GM04503 (cell line): ENCODE data around the gene TDRD9.
"Not testable (repeated sequence)": the region's sequence is repeated elsewhere in the genome, so short reads cannot be mapped to it uniquely, and the experiment has no call there.

Experiments
- DNase-seq: peaks from one replicate; pipeline ENCODE4 v3.0.0-alpha.2; 2012; ENCODE audit warnings: low read depth

The TDRD9 gene, protein sequence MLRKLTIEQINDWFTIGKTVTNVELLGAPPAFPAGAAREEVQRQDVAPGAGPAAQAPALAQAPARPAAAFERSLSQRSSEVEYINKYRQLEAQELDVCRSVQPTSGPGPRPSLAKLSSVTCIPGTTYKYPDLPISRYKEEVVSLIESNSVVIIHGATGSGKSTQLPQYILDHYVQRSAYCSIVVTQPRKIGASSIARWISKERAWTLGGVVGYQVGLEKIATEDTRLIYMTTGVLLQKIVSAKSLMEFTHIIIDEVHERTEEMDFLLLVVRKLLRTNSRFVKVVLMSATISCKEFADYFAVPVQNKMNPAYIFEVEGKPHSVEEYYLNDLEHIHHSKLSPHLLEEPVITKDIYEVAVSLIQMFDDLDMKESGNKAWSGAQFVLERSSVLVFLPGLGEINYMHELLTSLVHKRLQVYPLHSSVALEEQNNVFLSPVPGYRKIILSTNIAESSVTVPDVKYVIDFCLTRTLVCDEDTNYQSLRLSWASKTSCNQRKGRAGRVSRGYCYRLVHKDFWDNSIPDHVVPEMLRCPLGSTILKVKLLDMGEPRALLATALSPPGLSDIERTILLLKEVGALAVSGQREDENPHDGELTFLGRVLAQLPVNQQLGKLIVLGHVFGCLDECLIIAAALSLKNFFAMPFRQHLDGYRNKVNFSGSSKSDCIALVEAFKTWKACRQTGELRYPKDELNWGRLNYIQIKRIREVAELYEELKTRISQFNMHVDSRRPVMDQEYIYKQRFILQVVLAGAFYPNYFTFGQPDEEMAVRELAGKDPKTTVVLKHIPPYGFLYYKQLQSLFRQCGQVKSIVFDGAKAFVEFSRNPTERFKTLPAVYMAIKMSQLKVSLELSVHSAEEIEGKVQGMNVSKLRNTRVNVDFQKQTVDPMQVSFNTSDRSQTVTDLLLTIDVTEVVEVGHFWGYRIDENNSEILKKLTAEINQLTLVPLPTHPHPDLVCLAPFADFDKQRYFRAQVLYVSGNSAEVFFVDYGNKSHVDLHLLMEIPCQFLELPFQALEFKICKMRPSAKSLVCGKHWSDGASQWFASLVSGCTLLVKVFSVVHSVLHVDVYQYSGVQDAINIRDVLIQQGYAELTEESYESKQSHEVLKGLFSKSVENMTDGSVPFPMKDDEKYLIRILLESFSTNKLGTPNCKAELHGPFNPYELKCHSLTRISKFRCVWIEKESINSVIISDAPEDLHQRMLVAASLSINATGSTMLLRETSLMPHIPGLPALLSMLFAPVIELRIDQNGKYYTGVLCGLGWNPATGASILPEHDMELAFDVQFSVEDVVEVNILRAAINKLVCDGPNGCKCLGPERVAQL (N-terminal part only)

GRCh38 chr14:103928011-103928890 is at the start of gene TDRD9:
Gene TDRD9 (plus strand): TSS chr14:103928456. CDS start chr14:103928510, 54 bp downstream.
- DNase-seq, result no peak

DNA sequence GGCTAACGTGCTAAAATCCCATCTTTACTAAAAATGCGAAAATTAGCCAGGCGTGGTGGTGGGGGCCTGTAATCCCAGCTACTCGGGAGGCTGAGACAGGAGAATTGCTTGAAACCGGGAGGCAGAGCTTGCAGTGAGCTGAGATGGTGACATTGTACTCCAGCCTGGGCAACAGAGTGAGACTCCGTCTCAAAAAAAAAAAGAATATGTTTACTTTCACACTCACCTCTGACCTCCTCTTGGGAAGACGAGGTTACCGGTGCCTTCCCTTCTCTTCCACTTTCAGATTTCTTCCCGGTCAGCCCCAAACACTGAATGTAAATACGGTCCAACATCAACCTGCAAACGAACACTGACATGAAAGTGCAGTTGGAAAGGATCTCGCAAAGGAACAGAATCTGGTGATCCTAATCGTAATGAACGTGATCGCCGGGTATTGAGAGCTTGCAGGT is 49.1 kb upstream of the TDRD9 start:
- no peak for DNase-seq

GRCh38 chr14:103879570-103880347 is 48.5 kb upstream of the TDRD9 start:
- no peak for DNase-seq

- peak; percentile 39 for DNase-seq
Measured at GRCh38 chr14:103880348-103881267, 47.6 kb upstream of the TDRD9 start.

- DNase-seq, result no peak
Measured at GRCh38 chr14:103881268-103882201, 46.7 kb upstream of the TDRD9 start.

DNA sequence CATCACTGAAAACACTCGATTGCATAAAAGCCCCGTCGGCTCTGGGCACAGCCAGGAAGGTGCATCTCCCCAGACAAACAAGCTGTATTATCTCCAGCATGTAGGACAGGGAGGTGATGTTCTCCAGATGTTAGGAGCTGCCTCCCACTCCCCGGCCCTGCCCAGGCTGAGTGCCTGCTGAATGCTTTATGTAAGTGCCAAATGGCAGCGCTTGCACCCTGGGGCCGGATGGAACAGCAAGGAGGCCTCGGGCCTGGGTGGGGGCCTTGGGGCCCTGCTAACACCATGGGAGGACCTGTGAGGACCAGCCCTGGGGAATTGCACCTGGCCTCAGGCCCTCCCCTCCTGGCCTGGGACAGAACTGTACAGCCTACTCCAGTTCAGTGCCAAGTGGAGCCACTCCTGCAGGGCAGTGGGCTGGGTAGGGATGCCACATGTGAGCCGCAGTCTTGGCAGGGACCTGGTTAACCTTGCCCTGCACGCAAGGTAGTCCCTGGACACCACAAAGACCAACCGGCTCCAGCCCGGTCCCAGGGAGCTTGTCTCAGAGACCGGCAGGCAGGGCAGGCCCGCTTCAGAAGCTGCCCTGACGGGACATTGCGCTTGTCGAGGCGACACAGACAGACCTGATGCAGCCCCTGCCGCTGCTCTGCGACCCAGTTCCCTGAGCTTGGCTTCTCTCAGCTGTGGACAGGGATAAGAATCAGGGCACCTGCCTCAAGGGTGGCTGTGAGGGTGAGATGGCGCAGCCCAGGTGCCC is 45.6 kb upstream of the TDRD9 start:
- no peak for DNase-seq

DNA sequence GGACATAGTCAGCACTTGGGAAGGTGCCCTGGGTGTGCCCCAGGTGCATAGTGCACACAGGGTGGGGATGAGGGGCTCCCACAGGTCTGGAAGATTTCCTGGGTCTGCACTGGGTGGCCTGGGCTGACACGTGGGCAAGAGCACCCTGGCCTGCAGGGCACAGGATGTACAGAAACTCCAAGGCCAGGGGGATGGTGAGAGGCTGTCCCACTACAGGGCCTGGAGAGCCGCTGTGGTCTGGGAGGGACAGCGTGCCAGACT is 45.1 kb upstream of the TDRD9 start:
- DNase-seq, result no peak

DNA sequence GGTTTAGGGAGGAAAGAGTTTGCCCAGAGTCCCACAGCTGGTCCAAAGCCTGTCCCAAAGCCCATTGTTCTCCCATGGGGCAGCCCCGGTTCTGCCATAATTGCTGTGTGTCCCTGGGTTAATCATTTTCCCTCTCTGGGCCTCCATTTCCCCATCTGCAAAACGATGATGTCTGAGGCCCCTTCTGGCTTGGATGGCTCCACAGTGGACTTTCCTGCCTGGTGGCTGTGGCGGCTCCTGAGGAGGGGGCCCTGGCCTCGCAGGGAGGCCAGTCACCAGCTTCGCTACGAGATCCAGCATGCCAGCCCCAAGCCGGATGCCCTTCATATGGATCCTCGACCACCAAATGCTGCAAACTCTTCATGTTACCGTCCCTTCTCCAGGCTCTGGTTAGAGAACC is 43.4 kb upstream of the TDRD9 start:
- no peak for DNase-seq

- no peak for DNase-seq
Measured at GRCh38 chr14:103885509-103885932, 42.7 kb upstream of the TDRD9 start.

DNA sequence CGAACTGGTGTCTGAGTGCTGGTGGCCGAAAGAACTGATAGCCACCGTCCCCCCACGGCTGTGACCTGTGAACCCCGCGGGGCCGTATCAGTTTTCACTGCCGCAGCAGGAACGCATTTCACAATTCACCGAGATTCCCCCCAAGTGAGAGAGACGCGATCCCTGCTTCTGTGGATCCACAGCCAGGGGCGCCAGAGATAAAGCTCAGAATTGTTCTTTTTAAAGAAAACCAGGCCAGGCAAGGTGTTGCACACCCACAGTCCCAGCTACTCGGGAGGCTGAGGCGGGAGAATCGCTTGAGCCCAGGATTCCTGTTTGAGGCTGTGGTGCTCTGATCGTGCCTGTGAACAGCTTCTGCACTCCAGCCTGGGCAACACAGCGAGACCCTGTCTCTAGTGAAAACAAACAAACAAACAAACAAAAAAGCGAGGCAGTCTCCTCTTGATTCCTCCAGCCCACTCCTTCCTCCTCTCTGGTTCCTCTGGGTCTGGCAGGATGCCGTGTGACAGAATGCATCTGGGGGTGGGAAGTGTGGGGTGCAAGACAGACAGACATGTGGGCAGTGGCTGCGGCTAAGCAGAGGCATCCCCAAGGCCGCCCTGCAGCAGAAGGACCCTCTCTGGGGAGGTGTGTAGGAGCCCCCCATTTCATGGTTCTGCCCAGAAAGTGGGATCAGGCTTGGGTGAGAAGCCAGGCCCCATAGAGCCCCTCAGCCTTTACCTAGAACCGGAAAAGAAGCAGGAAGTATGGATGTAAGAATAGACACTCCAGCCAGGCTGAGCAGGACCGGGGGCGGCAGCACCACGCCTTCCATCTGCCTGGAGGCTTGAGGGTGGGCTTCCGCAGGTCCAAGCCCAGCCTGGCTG is 41.7 kb upstream of the TDRD9 start:
- DNase-seq, result no peak

DNA sequence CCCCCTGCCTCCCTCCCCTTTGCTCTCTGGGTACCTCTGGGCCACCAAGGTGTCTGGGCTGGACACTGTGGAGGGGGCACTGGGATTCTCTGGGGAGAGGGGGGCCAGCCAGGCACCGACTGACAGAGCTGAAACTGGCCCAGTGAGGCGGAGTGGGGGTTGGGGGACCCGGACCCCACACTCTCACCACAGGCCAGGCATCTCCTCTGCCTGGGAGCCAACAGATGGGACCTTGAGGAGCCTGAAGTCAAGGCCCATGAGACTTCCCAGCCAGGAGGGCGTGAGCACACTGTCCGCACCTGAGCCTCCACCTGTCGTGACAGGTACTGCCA is 41.1 kb upstream of the TDRD9 start:
- DNase-seq, result no peak

GRCh38 chr14:103887557-103888115 is 40.6 kb upstream of the TDRD9 start:
- DNase-seq, result no peak

DNA sequence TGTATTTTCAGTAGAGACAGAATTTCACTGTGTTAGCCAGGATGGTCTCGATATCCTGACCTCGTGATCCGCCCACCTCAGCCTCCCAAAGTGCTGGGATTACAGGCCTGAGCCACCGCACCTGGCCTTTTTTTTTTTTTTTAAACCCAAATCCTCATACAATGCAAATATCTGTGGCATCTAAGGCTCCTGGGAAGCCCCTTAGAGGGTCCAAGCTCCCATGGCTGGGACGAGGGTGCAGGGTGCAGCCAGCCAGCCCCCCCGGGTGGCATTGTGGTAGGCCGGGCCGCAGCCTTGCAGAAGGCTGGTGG is 39.3 kb upstream of the TDRD9 start:
- not testable (repeated sequence) for DNase-seq

GRCh38 chr14:103889313-103890051 is 38.8 kb upstream of the TDRD9 start:
- DNase-seq, result no peak

DNA sequence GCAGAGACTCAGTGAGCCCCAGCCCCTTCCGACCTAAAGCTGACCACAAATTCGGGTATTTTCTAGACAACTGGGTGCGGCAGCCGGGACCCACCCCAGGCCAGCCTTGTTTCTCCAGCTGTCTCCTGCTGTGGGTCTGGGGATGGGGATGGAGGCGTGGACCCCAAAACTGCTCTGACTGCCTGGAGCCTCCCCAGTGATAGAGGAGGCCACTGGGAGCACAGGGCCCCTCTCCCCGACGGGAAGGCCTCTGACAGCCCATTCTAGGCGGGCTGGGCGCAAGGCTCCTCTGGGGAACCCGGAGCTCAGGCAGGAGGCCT is 38.2 kb upstream of the TDRD9 start:
- no peak for DNase-seq
